HTERT RPE-1 (cell line): ENCODE data around the gene ADAT3.
"Not testable (repeated sequence)": the region's sequence is repeated elsewhere in the genome, so short reads cannot be mapped to it uniquely, and the experiment has no call there.

ENCODE experiments used
- in situ Hi-C: fragments of 300-500 bp; cut with MboI; formaldehyde crosslinking; loops from 4 replicates; pipeline ENCODE4 v1.14.3; 2020; ENCODE audit warnings: low sequenced_read_pairs

ADAT3 gene

GRCh38 chr19:1882786-1883692 is 22.2 kb upstream of the ADAT3 start:
- in situ Hi-C loops = no loop called here

- in situ Hi-C loops = no loop called here
Observed at GRCh38 chr19:1883784-1884183, 21.4 kb upstream of the ADAT3 start.

GRCh38 chr19:1884291-1884718 is 20.9 kb upstream of the ADAT3 start:
- in situ Hi-C loops = no loop called here

GRCh38 chr19:1884719-1885334 is 20.4 kb upstream of the ADAT3 start:
- in situ Hi-C loops = no loop called here

GRCh38 chr19:1885398-1886119 is 19.6 kb upstream of the ADAT3 start, which contains the start of gene ABHD17A:
Gene ABHD17A (minus strand): TSS chr19:1885496. CDS start chr19:1881566, 3,930 bp downstream.
- in situ Hi-C loops = not testable (repeated sequence)

GRCh38 chr19:1886360-1886759 is 18.8 kb upstream of the ADAT3 start:
- in situ Hi-C loops = not testable (repeated sequence)

GRCh38 chr19:1888385-1888784 is 16.8 kb upstream of the ADAT3 start:
- in situ Hi-C loops = no loop called here

GRCh38 chr19:1889907-1890306 is 15.3 kb upstream of the ADAT3 start:
- in situ Hi-C loops = no loop called here

- in situ Hi-C loops = no loop called here
Observed at GRCh38 chr19:1893791-1894190, 11.4 kb upstream of the ADAT3 start.

- in situ Hi-C loops = no loop called here
Observed at GRCh38 chr19:1896508-1896907, 8.7 kb upstream of the ADAT3 start.

GRCh38 chr19:1901940-1902404 is 3.2 kb upstream of the ADAT3 start:
- in situ Hi-C loops = no loop called here

GRCh38 chr19:1902923-1903322 is 2.3 kb upstream of the ADAT3 start:
- in situ Hi-C loops = no loop called here

GRCh38 chr19:1904860-1905109 is 414 bp upstream of the ADAT3 start:
- in situ Hi-C loops = no loop called here

GRCh38 chr19:1905863-1906375 is 720 bp downstream of the ADAT3 start:
- in situ Hi-C loops = no loop called here

GRCh38 chr19:1906985-1907562 is 1.9 kb downstream of the ADAT3 start:
- in situ Hi-C loops = no loop called here

- in situ Hi-C loops = no loop called here
Observed at GRCh38 chr19:1907563-1908363, 2.6 kb downstream of the ADAT3 start.

- in situ Hi-C loops = no loop called here
Observed at GRCh38 chr19:1908364-1908678, 3.1 kb downstream of the ADAT3 start.

GRCh38 chr19:1909761-1910080 is 4.5 kb downstream of the ADAT3 start:
- in situ Hi-C loops = no loop called here

- in situ Hi-C loops = no loop called here
Observed at GRCh38 chr19:1910177-1910576, 5.0 kb downstream of the ADAT3 start.

GRCh38 chr19:1911098-1911497 is 5.9 kb downstream of the ADAT3 start:
- in situ Hi-C loops = no loop called here

GRCh38 chr19:1911995-1912394 is 6.8 kb downstream of the ADAT3 start:
- in situ Hi-C loops = no loop called here
